Endothelial cell (in vitro differentiated cells): ENCODE results near the gene GMCL1. TPM values are rescaled to one million over a fixed set of nuclear protein-coding genes. Genes with fewer than 3 reads are reported as not detected.

Experiments used
- DNase-seq: peaks from one replicate; pipeline ENCODE4 v3.0.0; 2021; ENCODE audit warnings: low spot score
- H3K27ac Mint-ChIP-seq: one replicate; pipeline ENCODE4 v1.8.0; 2021; ENCODE audit warnings: mixed read lengths, inconsistent platforms; ENCODE audit not compliant: unreplicated experiment
- H3K27me3 Mint-ChIP-seq: one replicate; pipeline ENCODE4 v1.8.0; 2021; ENCODE audit warnings: mild to moderate bottlenecking, moderate library complexity, mixed read lengths, inconsistent platforms; ENCODE audit not compliant: unreplicated experiment
- H3K36me3 Mint-ChIP-seq: one replicate; pipeline ENCODE4 v1.8.0; 2021; ENCODE audit warnings: mild to moderate bottlenecking, low read depth, mixed read lengths, inconsistent platforms; ENCODE audit not compliant: unreplicated experiment
- H3K4me1 Mint-ChIP-seq: one replicate; pipeline ENCODE4 v1.8.0; 2021; ENCODE audit warnings: mild to moderate bottlenecking, mixed read lengths, inconsistent platforms; ENCODE audit not compliant: unreplicated experiment
- H3K4me3 Mint-ChIP-seq: one replicate; pipeline ENCODE4 v1.8.0; 2021; ENCODE audit warnings: mild to moderate bottlenecking, mixed read lengths, inconsistent platforms; ENCODE audit not compliant: unreplicated experiment
- H3K9me3 Mint-ChIP-seq: one replicate; pipeline ENCODE4 v1.8.0; 2021; ENCODE audit warnings: mixed read lengths, inconsistent platforms; ENCODE audit not compliant: unreplicated experiment
- total RNA-seq: library from RNA; stranded (reverse); fragmentation: NEBNext Ultra II Directional; extraction: Animal tissue kit (Norgen Biotek cat#: 25700); gene quantifications from one replicate; pipeline ENCODE4 v1.2.1, GENCODE V29; 2021; ENCODE audit not compliant: unreplicated experiment
- TF ChIP-seq, protein P1 (sequence below): fragments of 200-600 bp; sonication (generic); IDR thresholded peaks from one replicate; pipeline ENCODE4 v1.5.0; 2021; ENCODE audit warnings: antibody characterized with exemption; ENCODE audit not compliant: unreplicated experiment

The GMCL1 gene
- total RNA-seq, 1 donor from 2014 or later = 8.6 TPM

DNA sequence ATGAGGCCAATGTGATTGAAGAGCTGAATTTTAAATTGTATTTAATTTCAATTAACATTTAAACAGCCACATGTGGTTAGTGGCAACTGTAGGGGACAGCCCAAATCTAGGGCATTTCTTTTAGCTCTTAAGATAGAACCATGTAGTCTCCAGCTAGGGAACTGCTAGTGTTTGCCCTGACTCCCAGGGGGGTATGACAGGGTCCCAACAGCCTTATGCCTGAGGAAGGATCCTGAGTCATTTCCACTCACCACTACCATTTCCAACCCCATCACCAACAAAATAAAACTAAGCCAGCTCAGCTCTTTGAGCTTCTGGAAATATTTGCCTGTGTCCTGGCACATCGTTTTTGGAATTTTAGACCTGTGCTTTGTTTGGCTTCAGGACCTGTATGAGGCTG, 13.7 kb upstream of the GMCL1 start:
- Mint-ChIP-seq H3K27me3 (peaks cover 1% of the 10 kb centered on the region), H3K36me3 (peaks cover 11% of the 10 kb centered on the region)

DNA sequence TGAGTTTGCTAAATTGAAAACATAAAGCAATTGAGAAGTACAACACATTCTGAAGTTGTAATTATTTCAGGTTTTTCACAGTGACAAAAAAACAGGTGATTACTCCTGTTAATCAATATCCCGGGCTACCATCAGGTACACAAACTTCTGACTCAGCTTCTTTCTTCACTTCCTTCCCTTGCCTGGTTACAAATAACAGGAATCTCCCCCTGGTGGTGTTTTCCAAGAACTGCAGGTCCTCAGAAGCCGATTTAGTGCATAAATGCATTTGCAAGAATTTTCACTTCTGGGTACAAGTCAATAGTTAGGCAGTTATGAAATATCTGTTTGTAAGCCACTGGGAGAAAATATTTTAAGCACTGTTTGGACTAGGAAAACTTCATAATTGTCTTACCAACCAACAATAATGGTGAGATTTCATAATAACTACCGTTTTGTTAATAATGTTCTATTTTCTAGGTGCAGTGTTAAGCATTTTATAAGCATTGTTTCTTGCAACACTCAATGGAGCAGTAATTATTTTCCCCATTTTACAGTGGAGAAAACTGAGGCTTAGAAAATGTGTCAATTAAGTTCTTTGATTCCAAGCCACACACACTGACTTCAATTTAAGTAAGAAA, 12.4 kb upstream of the GMCL1 start:
- H3K9me3 Mint-ChIP-seq = no peaks in the 10 kb centered on the region
- peaks cover 11% of the 10 kb centered on the region for H3K36me3 Mint-ChIP-seq
- peaks cover 1% of the 10 kb centered on the region for H3K27me3 Mint-ChIP-seq
- H3K4me3 Mint-ChIP-seq = no peak overlapping the region
- peak; percentile 65 for DNase-seq
- peaks cover 16% of the 10 kb centered on the region for H3K4me1 Mint-ChIP-seq
- TF ChIP-seq, protein P1, sequence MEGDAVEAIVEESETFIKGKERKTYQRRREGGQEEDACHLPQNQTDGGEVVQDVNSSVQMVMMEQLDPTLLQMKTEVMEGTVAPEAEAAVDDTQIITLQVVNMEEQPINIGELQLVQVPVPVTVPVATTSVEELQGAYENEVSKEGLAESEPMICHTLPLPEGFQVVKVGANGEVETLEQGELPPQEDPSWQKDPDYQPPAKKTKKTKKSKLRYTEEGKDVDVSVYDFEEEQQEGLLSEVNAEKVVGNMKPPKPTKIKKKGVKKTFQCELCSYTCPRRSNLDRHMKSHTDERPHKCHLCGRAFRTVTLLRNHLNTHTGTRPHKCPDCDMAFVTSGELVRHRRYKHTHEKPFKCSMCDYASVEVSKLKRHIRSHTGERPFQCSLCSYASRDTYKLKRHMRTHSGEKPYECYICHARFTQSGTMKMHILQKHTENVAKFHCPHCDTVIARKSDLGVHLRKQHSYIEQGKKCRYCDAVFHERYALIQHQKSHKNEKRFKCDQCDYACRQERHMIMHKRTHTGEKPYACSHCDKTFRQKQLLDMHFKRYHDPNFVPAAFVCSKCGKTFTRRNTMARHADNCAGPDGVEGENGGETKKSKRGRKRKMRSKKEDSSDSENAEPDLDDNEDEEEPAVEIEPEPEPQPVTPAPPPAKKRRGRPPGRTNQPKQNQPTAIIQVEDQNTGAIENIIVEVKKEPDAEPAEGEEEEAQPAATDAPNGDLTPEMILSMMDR = peak; percentile 99
- H3K27ac Mint-ChIP-seq = peak overlapping the region; percentile 21

More for the DNA sequence above, 13.7 kb upstream of the GMCL1 start:
- TF ChIP-seq, protein P1 = no peak
- Mint-ChIP-seq H3K27ac (no peak overlapping the region), H3K9me3 (no peaks in the 10 kb centered on the region), H3K4me3 (no peak overlapping the region), H3K4me1 (peaks cover 16% of the 10 kb centered on the region)
- no peak for DNase-seq

DNA sequence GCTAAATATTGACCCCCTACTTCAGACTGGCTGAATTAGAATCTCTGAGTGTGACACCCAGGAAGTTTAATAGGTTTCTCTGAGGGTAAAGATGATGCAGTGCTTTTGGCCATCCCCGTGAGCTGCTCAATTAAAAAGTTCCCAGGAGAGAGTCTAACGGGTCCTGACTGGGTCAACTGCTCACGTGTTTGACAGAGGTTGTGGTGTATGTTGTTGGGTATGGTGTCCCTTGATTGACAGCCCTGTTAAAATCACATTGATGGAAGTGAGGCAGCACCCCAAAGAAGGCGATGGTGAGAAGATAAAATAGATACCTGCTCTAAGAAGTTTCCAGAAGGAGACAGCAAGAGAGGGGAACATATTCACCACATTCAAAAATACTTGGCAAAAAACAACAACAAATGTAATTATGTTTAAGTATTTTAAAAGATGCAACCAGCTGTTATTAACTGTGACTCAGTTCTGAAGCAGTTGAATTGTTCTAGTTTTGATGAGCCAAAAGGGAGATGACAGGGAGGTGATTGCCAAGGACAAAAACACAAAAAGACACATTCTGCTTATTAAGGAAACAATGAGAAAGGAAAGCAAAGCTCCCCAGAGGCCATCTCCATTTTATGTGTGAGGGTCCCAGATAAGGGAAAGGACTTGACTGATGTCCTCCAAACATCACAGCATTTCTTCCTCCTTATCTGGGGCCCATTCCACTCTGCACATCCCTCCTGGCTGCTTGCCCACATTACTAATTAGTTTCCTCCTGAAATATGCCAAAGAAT, 11.5 kb upstream of the GMCL1 start:
- H3K4me3 Mint-ChIP-seq = no peak overlapping the region
- peaks cover 1% of the 10 kb centered on the region for H3K27me3 Mint-ChIP-seq
- no peak overlapping the region for H3K27ac Mint-ChIP-seq
- DNase-seq = no peak
- peaks cover 16% of the 10 kb centered on the region for H3K4me1 Mint-ChIP-seq
- TF ChIP-seq, protein P1 = no peak
- H3K36me3 Mint-ChIP-seq = peaks cover 11% of the 10 kb centered on the region
- no peaks in the 10 kb centered on the region for H3K9me3 Mint-ChIP-seq

DNA sequence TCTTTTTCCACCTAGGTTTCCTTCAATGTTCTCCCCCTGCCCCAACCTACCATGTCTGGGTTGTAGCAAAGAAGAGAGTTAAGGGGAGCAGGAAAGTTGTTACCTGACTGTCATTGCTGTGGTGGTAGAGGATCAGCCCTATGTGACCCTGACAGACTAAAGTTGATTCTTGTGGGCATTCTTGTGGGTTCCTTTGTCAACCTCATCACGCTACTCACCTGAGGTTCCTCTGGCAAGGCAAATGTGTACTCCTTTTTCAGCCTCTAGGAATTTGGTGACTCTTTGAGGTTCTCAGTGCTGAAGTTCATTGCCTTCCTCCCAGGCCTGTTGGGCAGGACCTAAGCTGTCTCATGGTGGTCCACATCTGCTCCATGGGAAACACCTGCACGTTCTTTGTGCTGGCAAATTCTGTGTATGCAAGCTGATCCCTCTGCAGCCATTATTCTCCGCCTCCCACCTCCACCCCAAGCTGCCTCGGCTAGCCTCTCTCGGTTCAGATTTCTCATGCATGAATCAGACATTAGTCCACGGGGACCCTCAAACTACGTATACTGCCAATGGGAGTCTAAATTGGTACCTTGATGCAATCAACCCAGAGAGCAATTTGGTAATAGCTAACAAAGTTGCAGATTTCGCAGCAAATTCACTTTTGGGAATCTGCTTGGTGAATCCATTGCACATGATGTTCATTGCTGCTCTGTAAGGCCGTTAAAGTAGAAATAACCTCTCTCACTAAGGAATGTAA, 1.5 kb upstream of the GMCL1 start:
- Mint-ChIP-seq H3K36me3 (peaks cover 3% of the 10 kb centered on the region), H3K27ac (no peak overlapping the region), H3K4me1 (peaks cover 10% of the 10 kb centered on the region), H3K4me3 (peak overlapping the region; percentile 91), H3K9me3 (no peaks in the 10 kb centered on the region), H3K27me3 (peaks cover 3% of the 10 kb centered on the region)
- TF ChIP-seq, protein P1 = no peak
- DNase-seq = no peak
